ENCODE data around the gene RASGRP4.

RASGRP4 gene

DNA sequence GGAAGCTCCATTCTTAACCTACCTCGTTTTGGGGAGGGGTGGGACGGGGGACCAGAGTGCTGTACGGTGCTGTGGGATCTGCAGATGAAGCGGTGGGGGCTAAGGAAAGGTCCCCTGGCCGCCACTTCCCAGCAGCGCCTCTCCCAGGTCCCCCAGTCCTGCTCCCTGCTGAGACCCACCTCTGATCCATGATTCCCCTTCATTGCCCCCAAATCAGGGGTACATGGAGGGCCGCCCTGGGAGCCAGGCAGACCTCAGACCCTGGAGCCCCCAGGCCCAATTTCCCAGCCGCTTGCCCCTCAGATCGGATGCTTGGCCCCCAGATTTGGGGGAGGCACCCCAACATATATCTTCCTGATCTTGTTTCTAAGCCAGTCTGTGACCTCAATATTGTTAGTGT, 26.9 kb downstream of the RASGRP4 start:
- Histone ChIP-seq H2BK15ac (ENCODE audit: low read length) (no peak overlapping the region), H3K14ac (ENCODE audit: low read length) (no peak overlapping the region), H3K4me3 (ENCODE audit: low read length in 2 of 2) (no peak overlapping the region), H2BK12ac (ENCODE audit: low read length) (no peak overlapping the region), H3K23ac (ENCODE audit: low read depth, low read length, poor library complexity) (no peak overlapping the region), H4K8ac (ENCODE audit: low read depth, low read length) (no peak overlapping the region), H2AK5ac (ENCODE audit: low read depth, low read length) (no peak overlapping the region), H3K9me3 (replicated peaks in 1 of 2; ENCODE audit: control insufficient read depth in 2 of 2, insufficient read depth in 1 of 2, low read depth in 1 of 2, low read length in 2 of 2) (peaks cover 0 to 4% of the 10 kb centered on the region in 2 donors), H2AFZ (ENCODE audit: low read length) (no peak overlapping the region), H3K27me3 (ENCODE audit: control insufficient read depth in 3 of 3, insufficient read depth in 3 of 3, low read depth in 1 of 3, low read length in 3 of 3) (peaks cover 0 to 7% (median 0%) of the 10 kb centered on the region in 3 experiments), H2BK120ac (ENCODE audit: low read depth, low read length) (no peak overlapping the region), H3K36me3 (replicated peaks in 1 of 2; ENCODE audit: control insufficient read depth in 2 of 2, insufficient read depth in 2 of 2, low read length in 2 of 2) (peaks cover 3 to 19% of the 10 kb centered on the region in 2 donors), H4K91ac (ENCODE audit: low read depth, low read length, poor library complexity) (no peak overlapping the region), H2BK5ac (ENCODE audit: low read length) (no peak overlapping the region), H3K27ac (replicated peaks; ENCODE audit: low read length) (no peak overlapping the region), H3K4me2 (ENCODE audit: insufficient read depth, low read length, poor library complexity, severe bottlenecking) (no peak overlapping the region), H3K9ac (ENCODE audit: low read depth, low read length, poor library complexity) (no peak overlapping the region), H3K4ac (ENCODE audit: low read length) (no peak overlapping the region), H3K4me1 (ENCODE audit: control insufficient read depth in 2 of 2, insufficient read depth in 1 of 2, low read depth in 1 of 2, low read length in 2 of 2) (peaks cover 0 to 2% of the 10 kb centered on the region in 2 donors), H3K79me1 (ENCODE audit: low read depth, low read length) (no peaks in the 10 kb centered on the region), H3K18ac (ENCODE audit: low read length) (peak overlapping the region; percentile 44)
- no peak for DNase-seq (ENCODE audit: low spot score)
- no CpG with 5 or more reads among the region's 9 CpGs for WGBS, 2 donors (ENCODE audit: extremely low coverage in 2 of 2, insufficient read length in 2 of 2, insufficient replicate concordance in 1 of 2)

DNA sequence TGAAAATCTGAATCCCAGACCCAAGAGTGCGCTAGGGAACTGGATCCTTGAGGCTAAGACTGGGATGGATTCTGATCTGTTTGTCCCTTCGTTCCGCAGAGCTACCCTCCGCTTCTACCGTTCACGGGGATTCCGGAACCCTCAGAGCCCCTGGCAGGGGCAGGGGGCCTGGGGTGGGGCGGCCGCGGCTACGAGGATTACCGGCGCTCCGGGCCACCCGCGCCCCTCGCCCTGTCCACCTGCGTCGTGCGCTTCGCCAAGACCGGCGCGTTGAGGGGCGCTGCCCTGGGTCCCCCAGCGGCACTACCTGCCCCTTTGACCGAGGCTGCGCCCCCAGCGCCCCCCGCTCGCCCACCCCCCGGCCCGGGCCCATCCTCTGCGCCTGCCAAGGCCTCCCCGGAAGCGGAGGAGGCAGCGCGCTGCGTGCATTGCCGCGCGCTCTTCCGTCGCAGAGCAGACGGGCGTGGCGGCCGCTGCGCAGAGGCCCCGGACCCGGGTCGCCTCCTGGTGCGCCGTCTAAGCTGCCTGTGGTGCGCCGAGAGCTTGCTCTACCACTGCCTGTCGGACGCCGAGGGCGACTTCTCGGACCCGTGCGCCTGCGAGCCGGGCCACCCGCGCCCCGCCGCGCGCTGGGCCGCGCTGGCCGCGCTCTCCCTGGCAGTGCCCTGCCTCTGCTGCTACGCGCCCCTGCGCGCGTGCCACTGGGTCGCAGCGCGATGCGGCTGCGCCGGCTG, 30.5 kb downstream of the RASGRP4 start:
- Histone ChIP-seq H4K8ac (ENCODE audit: low read depth, low read length) (no peak overlapping the region), H3K36me3 (replicated peaks in 1 of 2; ENCODE audit: control insufficient read depth in 2 of 2, insufficient read depth in 2 of 2, low read length in 2 of 2) (peaks cover 20 to 51% of the 10 kb centered on the region in 2 donors), H2BK5ac (ENCODE audit: low read length) (no peak overlapping the region), H2BK15ac (ENCODE audit: low read length) (no peak overlapping the region), H3K4me2 (ENCODE audit: insufficient read depth, low read length, poor library complexity, severe bottlenecking) (no peak overlapping the region), H3K4me1 (ENCODE audit: control insufficient read depth in 2 of 2, insufficient read depth in 1 of 2, low read depth in 1 of 2, low read length in 2 of 2) (peaks cover 0 to 2% of the 10 kb centered on the region in 2 donors), H3K23ac (ENCODE audit: low read depth, low read length, poor library complexity) (no peak overlapping the region), H3K4me3 (ENCODE audit: low read length in 2 of 2) (no peak overlapping the region), H3K4ac (ENCODE audit: low read length) (no peak overlapping the region), H4K91ac (ENCODE audit: low read depth, low read length, poor library complexity) (no peak overlapping the region), H3K27ac (replicated peaks; ENCODE audit: low read length) (no peak overlapping the region), H3K18ac (ENCODE audit: low read length) (no peak overlapping the region), H2AK5ac (ENCODE audit: low read depth, low read length) (no peak overlapping the region), H3K9ac (ENCODE audit: low read depth, low read length, poor library complexity) (no peak overlapping the region), H3K27me3 (ENCODE audit: control insufficient read depth in 3 of 3, insufficient read depth in 3 of 3, low read depth in 1 of 3, low read length in 3 of 3) (no peaks in the 10 kb centered on the region), H3K14ac (ENCODE audit: low read length) (no peak overlapping the region), H2BK12ac (ENCODE audit: low read length) (no peak overlapping the region), H2BK120ac (ENCODE audit: low read depth, low read length) (no peak overlapping the region), H2AFZ (ENCODE audit: low read length) (no peak overlapping the region), H3K9me3 (replicated peaks in 1 of 2; ENCODE audit: control insufficient read depth in 2 of 2, insufficient read depth in 1 of 2, low read depth in 1 of 2, low read length in 2 of 2) (peaks cover 0 to 4% of the 10 kb centered on the region in 2 donors), H3K79me1 (ENCODE audit: low read depth, low read length) (peaks cover under 1% of the 10 kb centered on the region)
- no CpG with 5 or more reads among the region's 86 CpGs for WGBS, 2 donors (ENCODE audit: extremely low coverage in 2 of 2, insufficient read length in 2 of 2, insufficient replicate concordance in 1 of 2)
- no peak for DNase-seq (ENCODE audit: low spot score)

DNA sequence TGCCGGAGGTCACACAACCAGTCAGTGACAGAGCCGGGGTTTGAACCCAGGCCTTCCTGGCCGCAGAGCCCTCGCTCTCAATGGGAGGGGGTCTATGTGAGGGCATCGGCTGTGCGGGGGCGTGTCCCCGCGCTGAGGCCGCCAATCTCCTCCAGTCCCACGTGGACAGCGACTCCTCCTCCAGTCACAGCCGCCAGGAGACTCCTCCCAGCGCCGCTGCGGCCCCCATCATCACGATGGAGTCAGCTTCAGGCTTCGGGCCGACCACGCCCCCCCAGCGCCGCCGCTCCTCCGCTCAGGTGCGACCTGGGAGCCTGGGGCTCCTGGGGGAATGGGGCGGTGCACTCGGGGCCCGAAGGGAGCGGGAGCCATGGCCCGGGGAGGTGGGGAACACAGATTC, 31.5 kb downstream of the RASGRP4 start:
- Histone ChIP-seq H2BK12ac (ENCODE audit: low read length) (no peak overlapping the region), H3K9me3 (replicated peaks in 1 of 2; ENCODE audit: control insufficient read depth in 2 of 2, insufficient read depth in 1 of 2, low read depth in 1 of 2, low read length in 2 of 2) (peaks cover 0 to 4% of the 10 kb centered on the region in 2 donors), H3K18ac (ENCODE audit: low read length) (no peak overlapping the region), H3K4me2 (ENCODE audit: insufficient read depth, low read length, poor library complexity, severe bottlenecking) (no peak overlapping the region), H4K91ac (ENCODE audit: low read depth, low read length, poor library complexity) (no peak overlapping the region), H2BK5ac (ENCODE audit: low read length) (no peak overlapping the region), H3K4me1 (ENCODE audit: control insufficient read depth in 2 of 2, insufficient read depth in 1 of 2, low read depth in 1 of 2, low read length in 2 of 2) (peaks cover 6 to 8% of the 10 kb centered on the region in 2 donors), H3K27ac (replicated peaks; ENCODE audit: low read length) (no peak overlapping the region), H2BK120ac (ENCODE audit: low read depth, low read length) (no peak overlapping the region), H2AK5ac (ENCODE audit: low read depth, low read length) (no peak overlapping the region), H3K4me3 (ENCODE audit: low read length in 2 of 2) (no peak overlapping the region), H3K23ac (ENCODE audit: low read depth, low read length, poor library complexity) (peak overlapping the region; percentile 49), H3K36me3 (replicated peaks in 1 of 2; ENCODE audit: control insufficient read depth in 2 of 2, insufficient read depth in 2 of 2, low read length in 2 of 2) (peaks cover 20 to 51% of the 10 kb centered on the region in 2 donors), H3K9ac (ENCODE audit: low read depth, low read length, poor library complexity) (no peak overlapping the region), H4K8ac (ENCODE audit: low read depth, low read length) (no peak overlapping the region), H2AFZ (ENCODE audit: low read length) (no peak overlapping the region), H3K79me1 (ENCODE audit: low read depth, low read length) (peaks cover 5% of the 10 kb centered on the region), H3K4ac (ENCODE audit: low read length) (no peak overlapping the region), H3K14ac (ENCODE audit: low read length) (no peak overlapping the region), H2BK15ac (ENCODE audit: low read length) (no peak overlapping the region), H3K27me3 (ENCODE audit: control insufficient read depth in 3 of 3, insufficient read depth in 3 of 3, low read depth in 1 of 3, low read length in 3 of 3) (no peaks in the 10 kb centered on the region)
- DNase-seq (ENCODE audit: low spot score), result no peak
- WGBS, 2 donors (ENCODE audit: extremely low coverage in 2 of 2, insufficient read length in 2 of 2, insufficient replicate concordance in 1 of 2), result no CpG with 5 or more reads among the region's 30 CpGs

DNA sequence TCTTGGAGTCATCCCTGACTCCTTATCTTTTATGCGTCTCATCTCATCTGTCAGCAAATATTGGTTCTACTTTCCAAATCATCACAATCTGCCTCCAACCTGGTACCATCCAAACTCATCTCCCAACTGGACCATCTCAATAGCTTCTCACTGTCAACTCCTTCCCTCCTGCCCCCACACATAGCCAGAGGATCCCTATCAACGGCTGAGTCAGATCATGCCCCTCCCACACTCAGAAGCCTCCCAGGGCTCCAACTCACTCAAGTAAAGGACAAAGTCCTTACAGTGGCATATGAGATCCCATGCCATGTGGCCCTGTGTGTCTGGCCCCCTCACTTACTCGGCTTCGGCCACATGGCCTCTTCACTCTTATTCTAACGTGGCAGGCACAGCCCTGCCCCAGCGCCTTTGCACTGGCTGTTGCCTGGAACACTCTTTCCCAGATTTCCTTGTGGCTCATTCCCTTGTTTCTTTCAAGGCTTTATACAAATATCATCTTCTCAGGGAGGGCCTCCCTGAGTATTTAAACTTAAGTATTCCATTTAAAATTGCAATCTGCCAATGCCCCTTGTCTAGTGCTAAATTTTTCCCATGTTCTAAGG, 33.2 kb downstream of the RASGRP4 start:
- no peak overlapping the region for H3K14ac ChIP-seq (ENCODE audit: low read length)
- no peak overlapping the region for H3K4me2 ChIP-seq (ENCODE audit: insufficient read depth, low read length, poor library complexity, severe bottlenecking)
- no peak overlapping the region for H3K18ac ChIP-seq (ENCODE audit: low read length)
- no peak for DNase-seq (ENCODE audit: low spot score)
- H3K4me3 ChIP-seq (ENCODE audit: low read length in 2 of 2), result no peak overlapping the region
- H3K4ac ChIP-seq (ENCODE audit: low read length), result no peak overlapping the region
- WGBS, 2 donors (ENCODE audit: extremely low coverage in 2 of 2, insufficient read length in 2 of 2, insufficient replicate concordance in 1 of 2), result no CpG with 5 or more reads among the region's 6 CpGs
- no peak overlapping the region for H3K9ac ChIP-seq (ENCODE audit: low read depth, low read length, poor library complexity)
- no peak overlapping the region for H3K27ac ChIP-seq (replicated peaks; ENCODE audit: low read length)
- no peak overlapping the region for H3K23ac ChIP-seq (ENCODE audit: low read depth, low read length, poor library complexity)
- no peak overlapping the region for H2BK12ac ChIP-seq (ENCODE audit: low read length)
- H4K8ac ChIP-seq (ENCODE audit: low read depth, low read length), result no peak overlapping the region
- H2BK120ac ChIP-seq (ENCODE audit: low read depth, low read length), result no peak overlapping the region
- H3K4me1 ChIP-seq (ENCODE audit: control insufficient read depth in 2 of 2, insufficient read depth in 1 of 2, low read depth in 1 of 2, low read length in 2 of 2), result peaks cover 6 to 8% of the 10 kb centered on the region in 2 donors
- H2BK5ac ChIP-seq (ENCODE audit: low read length), result no peak overlapping the region
- H4K91ac ChIP-seq (ENCODE audit: low read depth, low read length, poor library complexity), result no peak overlapping the region
- no peaks in the 10 kb centered on the region for H3K27me3 ChIP-seq (ENCODE audit: control insufficient read depth in 3 of 3, insufficient read depth in 3 of 3, low read depth in 1 of 3, low read length in 3 of 3)
- peaks cover 0 to 4% of the 10 kb centered on the region in 2 donors for H3K9me3 ChIP-seq (replicated peaks in 1 of 2; ENCODE audit: control insufficient read depth in 2 of 2, insufficient read depth in 1 of 2, low read depth in 1 of 2, low read length in 2 of 2)
- H3K79me1 ChIP-seq (ENCODE audit: low read depth, low read length), result peaks cover 5% of the 10 kb centered on the region
- H2AK5ac ChIP-seq (ENCODE audit: low read depth, low read length), result no peak overlapping the region
- H2AFZ ChIP-seq (ENCODE audit: low read length), result no peak overlapping the region
- peaks cover 20 to 51% of the 10 kb centered on the region in 2 donors for H3K36me3 ChIP-seq (replicated peaks in 1 of 2; ENCODE audit: control insufficient read depth in 2 of 2, insufficient read depth in 2 of 2, low read length in 2 of 2)
- H2BK15ac ChIP-seq (ENCODE audit: low read length), result no peak overlapping the region

Measured in neuronal stem cell (in vitro differentiated cells).